Spinal cord (tissue), 10 donors: ENCODE data around the gene PADI1. TPM values are rescaled to one million over a fixed set of nuclear protein-coding genes. Genes with fewer than 3 reads are reported as not detected.

Experiments used
- DNase-seq, 6 donors: peaks; one replicate each; pipeline versions ENCODE4 v3.0.0 to v3.0.0-alpha.2; 2013 to 2015; ENCODE audit warnings: low spot score in 6 of 6, low read depth in 4 of 6
- H3K27ac ChIP-seq: one replicate; pipeline ENCODE4 v1.5.1; 2013; ENCODE audit warnings: low read depth, low read length, control low read depth
- H3K27me3 ChIP-seq: one replicate; pipeline ENCODE4 v1.6.1; 2013; ENCODE audit warnings: low read length; ENCODE audit not compliant: control insufficient read depth, insufficient read depth
- H3K36me3 ChIP-seq: one replicate; pipeline ENCODE4 v1.6.1; 2013; ENCODE audit warnings: low read length; ENCODE audit not compliant: control insufficient read depth, insufficient read depth
- H3K4me1 ChIP-seq: one replicate; pipeline ENCODE4 v1.6.1; 2013; ENCODE audit warnings: low read length; ENCODE audit not compliant: control insufficient read depth, insufficient read depth
- H3K4me3 ChIP-seq: one replicate; pipeline ENCODE4 v1.5.1; 2013; ENCODE audit warnings: low read depth, low read length, control low read depth
- H3K9me3 ChIP-seq: one replicate; pipeline ENCODE4 v1.6.1; 2013; ENCODE audit warnings: low read length; ENCODE audit not compliant: control insufficient read depth, insufficient read depth
- WGBS: methylation state at CpG from one replicate; pipeline ENCODE4 v1.1.5; 2013; ENCODE audit warnings: missing lambda C conversion rate; ENCODE audit not compliant: insufficient coverage; 5-methylcytosine and 5-hydroxymethylcytosine counted together
- polyA plus RNA-seq, 2 donors: library from polyadenylated mRNA; unstranded; fragments of 120-200 nt; gene quantifications; one replicate each; pipeline ENCODE4 v1.2.1, GENCODE V29; 2013; ENCODE audit not compliant: insufficient read length in 2 of 2
- total RNA-seq, 2 donors: library from RNA; depleted of rRNA in 1 of 2; stranded (reverse); fragments of 120-200 nt in 1 of 2; fragments of >200 nt in 1 of 2; gene quantifications; one replicate each; pipeline versions ENCODE4 v1.2.3 to v1.2.4, GENCODE V29; 2013 to 2014
- donor health status: healthy.

PADI1 gene
- total and polyA plus RNA-seq, 4 donors = 0.39 to 1.1 (median 0.96) TPM

DNA sequence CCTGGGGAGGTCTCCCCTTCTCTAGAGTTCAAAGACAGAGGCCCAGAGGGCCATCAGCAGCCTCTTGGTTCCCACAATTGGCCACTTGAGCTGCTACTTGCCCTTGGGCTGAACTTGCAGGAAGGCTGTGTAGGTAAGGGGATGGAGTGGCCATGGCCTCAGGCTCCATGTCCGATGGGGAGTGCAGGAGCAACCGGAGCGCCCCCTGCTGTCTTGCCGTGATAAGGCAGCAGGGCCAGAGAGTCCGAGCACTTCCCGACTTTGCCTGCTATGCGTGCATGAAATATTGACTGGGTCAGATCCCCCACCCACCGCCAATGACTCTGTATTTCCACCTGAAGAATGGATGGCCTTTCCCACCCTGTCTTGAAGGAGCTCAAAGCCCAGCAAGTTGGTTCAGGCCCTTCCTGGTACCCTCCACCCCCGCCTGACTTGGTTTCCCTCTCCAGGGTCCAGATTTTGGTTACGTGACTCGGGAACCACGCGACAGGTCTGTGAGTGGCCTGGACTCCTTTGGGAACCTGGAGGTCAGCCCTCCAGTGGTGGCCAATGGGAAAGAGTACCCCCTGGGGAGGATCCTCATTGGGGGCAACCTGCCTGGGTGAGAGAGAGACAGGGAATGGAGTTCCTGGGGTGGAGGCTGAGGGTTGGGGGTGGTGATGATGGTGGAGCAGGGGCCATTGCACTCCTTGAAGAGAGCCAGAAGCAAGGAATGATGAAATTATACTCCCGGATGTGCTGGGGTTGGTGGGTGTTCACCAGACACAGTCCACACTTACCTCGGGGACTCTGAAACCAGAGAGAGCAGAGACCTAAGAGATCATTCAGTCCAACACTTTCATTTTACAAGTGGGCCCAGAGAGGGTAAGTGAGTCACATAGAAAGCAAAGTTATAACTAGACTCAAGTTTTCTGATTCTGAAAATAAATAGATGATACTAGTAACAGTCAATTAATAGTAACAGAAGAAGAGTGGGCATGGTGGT is 69.5 kb downstream of the PADI1 start:
- WGBS = 59% methylated on average over 13 of the region's 15 CpGs
- no peaks in the 10 kb centered on the region for H3K4me1 ChIP-seq
- no peak for DNase-seq
- no peak overlapping the region for H3K4me3 ChIP-seq
- H3K27ac ChIP-seq = no peak overlapping the region
- H3K27me3 ChIP-seq = no peaks in the 10 kb centered on the region
- H3K9me3 ChIP-seq = no peaks in the 10 kb centered on the region
- no peaks in the 10 kb centered on the region for H3K36me3 ChIP-seq

DNA sequence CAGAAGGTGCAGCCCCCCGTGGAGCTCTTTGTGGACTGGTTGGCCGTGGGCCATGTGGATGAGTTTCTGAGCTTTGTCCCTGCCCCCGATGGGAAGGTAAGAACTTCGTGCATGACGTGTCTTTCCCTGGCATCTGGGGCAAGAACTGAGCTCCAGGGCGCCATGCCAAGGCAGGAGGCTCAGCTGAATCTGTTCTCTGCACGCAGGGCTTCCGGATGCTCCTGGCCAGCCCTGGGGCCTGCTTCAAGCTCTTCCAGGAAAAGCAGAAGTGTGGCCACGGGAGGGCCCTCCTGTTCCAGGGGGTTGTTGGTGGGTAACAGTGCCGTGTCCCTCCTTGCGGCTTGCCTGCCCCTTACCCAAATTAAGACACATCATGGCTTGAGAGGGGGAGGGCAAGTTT is 71.6 kb downstream of the PADI1 start:
- H3K36me3 ChIP-seq = no peaks in the 10 kb centered on the region
- H3K9me3 ChIP-seq = no peaks in the 10 kb centered on the region
- 64% methylated on average over 10 of the region's 11 CpGs for WGBS

DNA sequence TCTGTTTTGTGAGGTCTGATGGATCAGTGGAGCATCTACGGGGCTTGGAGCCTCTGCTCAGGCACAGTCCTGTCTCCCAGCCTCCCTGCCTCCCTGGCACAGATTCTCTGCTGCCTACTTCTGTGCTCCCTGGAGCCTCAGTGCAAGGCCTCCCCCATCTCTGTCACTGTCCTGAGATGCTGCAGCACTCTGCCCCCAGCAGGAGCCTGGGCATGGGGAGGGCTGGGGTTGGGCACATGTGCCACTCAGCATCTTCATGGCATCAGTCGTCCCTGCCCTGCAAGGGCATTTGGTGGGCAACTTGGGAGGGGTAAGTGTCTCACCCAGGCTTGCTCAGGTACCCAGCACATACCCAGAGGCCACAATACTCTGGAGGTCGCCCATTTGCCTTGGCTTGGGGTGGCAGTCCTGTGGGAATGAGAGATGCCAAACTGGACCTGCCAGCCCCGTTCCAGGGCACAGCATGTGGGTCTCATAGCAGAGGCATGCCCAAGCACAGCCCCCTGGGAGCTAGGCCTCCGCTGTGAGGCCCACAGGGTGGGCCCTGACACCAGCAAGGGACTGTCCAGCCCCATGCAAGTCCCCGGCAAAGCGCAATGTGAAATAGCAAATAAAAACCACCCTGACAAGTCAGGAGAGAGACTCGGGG is 72.7 kb downstream of the PADI1 start:
- no peaks in the 10 kb centered on the region for H3K4me1 ChIP-seq
- no peaks in the 10 kb centered on the region for H3K27me3 ChIP-seq
- 88% methylated on average over 4 of the region's 8 CpGs for WGBS
- no peaks in the 10 kb centered on the region for H3K36me3 ChIP-seq
- no peak overlapping the region for H3K4me3 ChIP-seq
- H3K27ac ChIP-seq = no peak overlapping the region
- no peaks in the 10 kb centered on the region for H3K9me3 ChIP-seq
- DNase-seq = no peak

More for the DNA sequence above, 71.6 kb downstream of the PADI1 start:
- H3K27ac ChIP-seq = no peak overlapping the region
- H3K27me3 ChIP-seq = no peaks in the 10 kb centered on the region
- H3K4me1 ChIP-seq = no peaks in the 10 kb centered on the region
- H3K4me3 ChIP-seq = no peak overlapping the region
- DNase-seq = no peak

DNA sequence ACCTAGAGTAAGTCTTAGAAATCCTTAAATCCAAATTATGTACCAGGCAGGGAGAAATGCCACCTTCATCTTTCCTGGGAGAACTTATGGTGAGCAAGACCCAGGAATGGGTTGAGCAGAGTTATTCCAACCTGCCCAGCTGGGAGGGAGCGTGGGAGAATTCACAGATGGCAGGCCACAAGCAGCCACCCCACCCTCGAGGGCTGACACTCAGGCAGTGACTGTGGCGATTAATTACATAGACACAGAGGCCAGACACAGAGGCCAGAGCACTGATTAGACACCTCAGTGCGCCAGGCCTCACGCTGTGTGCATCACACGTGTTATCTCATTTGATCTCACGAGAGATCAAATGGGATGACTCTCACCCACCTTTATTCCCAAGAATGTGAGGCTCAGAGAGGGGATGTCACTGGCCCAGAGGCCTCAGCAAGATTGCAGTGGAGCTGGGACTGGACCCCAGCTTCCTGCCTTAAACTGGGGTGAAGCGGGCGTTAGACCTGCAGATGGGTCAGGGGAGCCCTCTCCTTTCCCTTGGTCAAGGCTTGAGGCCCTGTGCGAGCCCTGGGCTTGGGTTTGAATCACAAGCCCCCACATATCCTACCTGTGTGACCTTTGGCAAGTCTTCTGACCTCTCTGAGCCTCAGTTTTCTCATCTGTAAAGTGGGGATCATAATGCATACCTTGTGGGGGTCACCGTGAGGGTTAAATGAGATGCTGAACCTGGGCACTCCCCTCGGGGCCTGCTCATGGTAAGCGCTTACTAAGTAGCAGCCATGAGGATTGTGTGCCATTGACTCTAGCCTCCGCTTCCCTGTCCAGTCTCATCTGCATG is 74.3 kb downstream of the PADI1 start:
- no peak overlapping the region for H3K27ac ChIP-seq
- WGBS = 79% methylated on average over 13 of the region's 14 CpGs
- no peak for DNase-seq
- H3K4me1 ChIP-seq = no peaks in the 10 kb centered on the region
- H3K27me3 ChIP-seq = no peaks in the 10 kb centered on the region
- no peaks in the 10 kb centered on the region for H3K9me3 ChIP-seq
- no peak overlapping the region for H3K4me3 ChIP-seq
- no peaks in the 10 kb centered on the region for H3K36me3 ChIP-seq

DNA sequence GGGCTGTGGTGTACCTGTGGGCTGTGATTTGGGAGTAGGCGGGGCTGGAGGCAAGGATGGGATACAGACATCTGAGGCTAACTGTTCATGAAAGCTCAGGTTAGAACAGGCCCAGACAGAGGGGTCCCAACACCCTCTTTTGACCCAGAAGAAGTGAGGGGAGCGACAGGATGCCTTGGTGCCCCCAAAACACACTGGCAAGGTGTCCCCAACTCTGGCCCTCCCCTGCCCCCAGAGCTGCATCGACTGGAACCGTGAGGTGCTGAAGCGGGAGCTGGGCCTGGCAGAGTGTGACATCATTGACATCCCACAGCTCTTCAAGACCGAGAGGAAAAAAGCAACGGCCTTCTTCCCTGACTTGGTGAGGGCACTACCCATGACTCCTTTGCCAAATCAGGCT is 75.5 kb downstream of the PADI1 start:
- no peaks in the 10 kb centered on the region for H3K27me3 ChIP-seq
- 98% methylated on average over 4 of the region's 7 CpGs for WGBS

DNA sequence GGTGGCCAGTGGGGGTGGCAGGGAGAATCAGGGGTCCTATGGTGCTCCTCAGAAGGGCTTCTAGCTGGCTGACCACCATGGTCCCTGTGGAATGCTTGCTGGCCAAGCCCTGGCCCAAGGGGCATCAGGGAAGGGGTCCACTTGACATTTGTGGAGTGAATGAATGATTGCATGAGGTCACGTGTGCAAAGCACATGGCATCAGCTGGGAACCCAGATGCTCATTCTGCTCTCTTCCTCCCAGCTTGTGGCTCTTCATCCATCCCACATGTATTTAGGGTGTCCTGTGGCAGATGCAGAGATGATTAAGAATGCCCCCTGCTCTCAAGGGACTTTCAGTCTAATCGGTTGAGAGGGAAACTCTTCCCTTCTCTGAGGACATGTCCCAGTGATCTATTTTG is 76.0 kb downstream of the PADI1 start:
- no peak overlapping the region for H3K27ac ChIP-seq
- no peak for DNase-seq
- H3K4me3 ChIP-seq = no peak overlapping the region
- H3K36me3 ChIP-seq = no peaks in the 10 kb centered on the region
- no peaks in the 10 kb centered on the region for H3K9me3 ChIP-seq
- H3K27me3 ChIP-seq = no peaks in the 10 kb centered on the region
- WGBS = 80% methylated on average over 1 of the region's 2 CpGs
- no peaks in the 10 kb centered on the region for H3K4me1 ChIP-seq

More for the DNA sequence above, 75.5 kb downstream of the PADI1 start:
- DNase-seq = no peak
- no peaks in the 10 kb centered on the region for H3K4me1 ChIP-seq
- H3K9me3 ChIP-seq = no peaks in the 10 kb centered on the region
- no peaks in the 10 kb centered on the region for H3K36me3 ChIP-seq
- H3K27ac ChIP-seq = no peak overlapping the region
- no peak overlapping the region for H3K4me3 ChIP-seq

DNA sequence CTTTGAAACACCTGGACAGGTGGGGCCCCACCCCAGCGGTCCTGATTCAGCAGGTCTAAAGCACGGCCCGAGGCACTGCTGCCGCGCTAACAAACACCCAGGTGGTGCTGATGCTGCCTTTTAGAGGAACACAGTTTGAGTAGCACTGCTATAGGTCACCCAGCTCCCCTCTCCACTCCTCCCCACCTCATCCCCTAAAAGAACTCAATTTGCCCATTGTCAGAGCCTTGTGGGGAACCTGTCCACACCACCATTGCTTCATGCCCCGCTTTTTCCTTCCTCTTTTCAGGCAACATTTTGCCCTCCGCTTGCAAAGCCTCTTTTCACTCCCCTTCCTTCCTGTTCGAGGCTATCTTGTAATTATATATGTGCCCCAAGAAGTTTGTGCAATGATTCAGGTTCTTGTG is 76.8 kb downstream of the PADI1 start:
- no peaks in the 10 kb centered on the region for H3K36me3 ChIP-seq
- H3K27ac ChIP-seq = no peak overlapping the region
- no peaks in the 10 kb centered on the region for H3K4me1 ChIP-seq
- WGBS = 84% methylated on average over 5 of the region's 8 CpGs
- no peaks in the 10 kb centered on the region for H3K27me3 ChIP-seq
- DNase-seq = no peak
- no peak overlapping the region for H3K4me3 ChIP-seq
- no peaks in the 10 kb centered on the region for H3K9me3 ChIP-seq

DNA sequence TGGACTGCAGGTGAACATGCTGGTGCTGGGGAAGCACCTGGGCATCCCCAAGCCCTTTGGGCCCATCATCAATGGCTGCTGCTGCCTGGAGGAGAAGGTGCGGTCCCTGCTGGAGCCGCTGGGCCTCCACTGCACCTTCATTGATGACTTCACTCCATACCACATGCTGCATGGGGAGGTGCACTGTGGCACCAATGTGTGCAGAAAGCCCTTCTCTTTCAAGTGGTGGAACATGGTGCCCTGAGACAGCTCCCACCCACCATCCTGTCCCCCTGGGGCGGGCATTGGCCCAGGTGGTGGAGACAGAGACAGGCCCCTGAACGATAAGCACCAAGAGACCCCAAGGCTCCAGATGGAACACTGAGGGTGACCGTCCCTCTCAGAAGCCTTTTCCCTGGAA is 77.9 kb downstream of the PADI1 start:
- WGBS = 89% methylated on average over 4 of the region's 5 CpGs
- Histone ChIP-seq H3K4me1 (no peaks in the 10 kb centered on the region), H3K9me3 (no peaks in the 10 kb centered on the region), H3K36me3 (no peaks in the 10 kb centered on the region), H3K27ac (no peak overlapping the region), H3K27me3 (no peaks in the 10 kb centered on the region), H3K4me3 (no peak overlapping the region)
- no peak for DNase-seq

DNA sequence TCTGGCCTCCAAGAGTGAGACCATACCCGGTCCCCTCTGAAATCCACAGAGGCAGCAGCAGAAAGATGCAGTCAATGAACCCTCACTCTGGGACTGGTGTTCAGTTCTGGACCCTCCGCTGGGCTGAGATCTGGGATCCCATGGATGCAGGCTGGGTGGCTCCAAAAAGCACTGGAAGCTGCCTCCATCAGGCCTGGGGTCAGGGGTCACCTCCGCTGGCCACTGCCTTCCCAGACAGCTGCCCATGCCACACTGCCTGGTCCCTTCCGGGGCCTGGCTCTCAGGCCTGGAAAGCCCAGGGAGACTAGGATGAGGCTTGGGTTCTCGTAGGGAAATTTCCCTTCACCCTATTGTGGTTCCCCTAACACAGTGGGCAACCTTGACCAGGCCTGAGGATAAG is 81.7 kb downstream of the PADI1 start:
- H3K36me3 ChIP-seq = no peaks in the 10 kb centered on the region
- no peak for DNase-seq
- no peaks in the 10 kb centered on the region for H3K27me3 ChIP-seq
- no peak overlapping the region for H3K4me3 ChIP-seq
- no peak overlapping the region for H3K27ac ChIP-seq
- 95% methylated on average over 5 of the region's 5 CpGs for WGBS
- H3K4me1 ChIP-seq = no peaks in the 10 kb centered on the region
- no peaks in the 10 kb centered on the region for H3K9me3 ChIP-seq
